D721Med (cell line): ENCODE measurements around the gene PTPRR.
A peak's percentile ranks its signal among the peaks of the same experiment; 100 is the strongest.

ENCODE experiments used
- DNase-seq: peaks from one replicate; pipeline ENCODE4 v3.0.0; 2011; ENCODE audit warnings: low spot score; ENCODE audit not compliant: insufficient read length
- FAIRE-seq: peaks from 2 replicates; lab custom pipeline; 2011; peaks lifted over from hg19 to GRCh38; lab: Jason Lieb, UNC
- CTCF ChIP-seq: IDR thresholded peaks from 2 replicates; pipeline ENCODE4 v1.5.1; 2012; ENCODE audit warnings: mild to moderate bottlenecking, control low read depth; ENCODE audit not compliant: insufficient read depth; ENCODE audit errors: missing control alignments

PTPRR gene

GRCh38 chr12:70853326-70853725 is 67.2 kb downstream of the PTPRR start:
- DNase-seq (no peak), FAIRE-seq (no peak)
- no peak for TF ChIP-seq CTCF

GRCh38 chr12:70852416-70853150 is 68.0 kb downstream of the PTPRR start:
- TF ChIP-seq CTCF: no peak
- DNase-seq: no peak
- no peak for FAIRE-seq

GRCh38 chr12:70849265-70849960 is 71.1 kb downstream of the PTPRR start:
- TF ChIP-seq CTCF: peak; percentile 50
- FAIRE-seq: no peak
- no peak for DNase-seq

- TF ChIP-seq CTCF: no peak
- FAIRE-seq: no peak
- no peak for DNase-seq
Measured at GRCh38 chr12:70847871-70848270, 72.7 kb downstream of the PTPRR start.

GRCh38 chr12:70845268-70845667 is 75.3 kb downstream of the PTPRR start:
- FAIRE-seq: no peak
- TF ChIP-seq CTCF: no peak
- DNase-seq: no peak

GRCh38 chr12:70843363-70843762 is 77.2 kb downstream of the PTPRR start:
- no peak for FAIRE-seq
- TF ChIP-seq CTCF: no peak

GRCh38 chr12:70842942-70843341 is 77.6 kb downstream of the PTPRR start:
- no peak for DNase-seq
- TF ChIP-seq CTCF: no peak
- no peak for FAIRE-seq

More at GRCh38 chr12:70843363-70843762, 77.2 kb downstream of the PTPRR start:
- no peak for DNase-seq
